HCT116 (cell line): ENCODE results near the gene USP1. TPM values are rescaled to one million over a fixed set of nuclear protein-coding genes. Genes with fewer than 3 reads are reported as not detected.

Source experiments
- ATAC-seq: fragments of 200-7000 bp; cut with Tn5 transposase; 2 replicates; pipeline ENCODE4 v1.9.1; 2020; ENCODE audit warnings: mild to moderate bottlenecking, moderate library complexity
- BruUV-seq: library from RNA; stranded (reverse); fragments of 400-500 nt; replicated peaks from 2 replicates; lab custom pipeline; 2021; lab: Mats Ljungman, UMichigan
- CTCF ChIA-PET: fragments of 300-600 bp; sonication (Branson Sonifier 250); formaldehyde crosslinking; loops from one replicate; lab custom pipeline; 2021; ENCODE audit warnings: antibody characterized with exemption; lab: Charles Lee
- POLR2A ChIA-PET: fragments of 300-600, 350-600 bp; sonication (Branson Sonifier 250); formaldehyde crosslinking; loops from one replicate; lab custom pipeline; 2021; ENCODE audit warnings: antibody characterized with exemption; lab: Charles Lee
- RAD21 ChIA-PET, 2 experiments: fragments of 300-600 bp; sonication (Branson Sonifier 250); formaldehyde crosslinking; loops; one replicate each; lab custom pipeline; 2023; ENCODE audit warnings: low total read pairs in 2 of 2; ENCODE audit not compliant: uncharacterized antibody in 2 of 2, unreplicated experiment in 2 of 2, low non-redundant PET in 1 of 2; lab: Charles Lee
- DNase-seq: peaks from one replicate; pipeline ENCODE4 v3.0.0-alpha.2; 2010; ENCODE audit warnings: low read depth, low spot score
- H2AFZ ChIP-seq: fragments of 200-600 bp; shearing (Covaris generic), sonication (generic); 2 replicates; pipeline ENCODE4 v1.6.1; 2017; ENCODE audit warnings: low read depth, mixed run types, mixed read lengths, antibody characterized with exemption, low read length; ENCODE audit not compliant: poor library complexity, severe bottlenecking
- H3K27ac ChIP-seq: 2 replicates; pipeline ENCODE4 v1.5.1; 2012; ENCODE audit warnings: low read depth, low read length
- H3K27me3 ChIP-seq: fragments of 200-600 bp; sonication (generic); 2 replicates; pipeline ENCODE4 v1.6.1; 2016; ENCODE audit warnings: mixed run types, low read length, mixed read lengths; ENCODE audit not compliant: insufficient read depth
- H3K36me3 ChIP-seq, 2 experiments: fragments of 200-500 bp in 1 of 2; fragments of 200-600 bp in 1 of 2; sonication (Bioruptor generic) in 1 of 2; sonication (generic) in 1 of 2; 2 replicates each; pipeline versions ENCODE4 v1.5.1 to v1.6.1; 2014 to 2016; ENCODE audit warnings: low read length in 2 of 2, inconsistent platforms in 1 of 2, mixed read lengths in 1 of 2, mixed run types in 1 of 2; ENCODE audit not compliant: insufficient read depth in 2 of 2, control insufficient read depth in 1 of 2
- H3K4me1 ChIP-seq, 2 experiments: fragments of 200-600 bp in 1 of 2; sonication (generic) in 1 of 2; 2 replicates each; pipeline versions ENCODE4 v1.5.1 to v1.6.1; 2012 to 2017; ENCODE audit warnings: low read length in 2 of 2, inconsistent platforms in 1 of 2, mild to moderate bottlenecking in 1 of 2, mixed read lengths in 1 of 2, mixed run types in 1 of 2, moderate library complexity in 1 of 2; ENCODE audit not compliant: insufficient read depth in 2 of 2, control insufficient read depth in 1 of 2
- H3K4me2 ChIP-seq: fragments of 200-600 bp; sonication (generic); 2 replicates; pipeline ENCODE4 v1.6.1; 2017; ENCODE audit warnings: mixed run types, low read length, mixed read lengths
- H3K4me3 ChIP-seq, 2 experiments: fragments of 200-600 bp in 1 of 2; sonication (generic) in 1 of 2; replicated peaks in 1 of 2; 2 replicates each; pipeline ENCODE4 v1.5.1; 2011 to 2016; ENCODE audit warnings: low read length in 2 of 2, control low read depth in 1 of 2, low read depth in 1 of 2, mild to moderate bottlenecking in 1 of 2, mixed read lengths in 1 of 2, mixed run types in 1 of 2
- H3K79me2 ChIP-seq: fragments of 200-600 bp; sonication (generic); 2 replicates; pipeline ENCODE4 v1.6.1; 2017; ENCODE audit warnings: mild to moderate bottlenecking, mixed run types, low read length, moderate library complexity, mixed read lengths; ENCODE audit not compliant: insufficient read depth
- H3K9ac ChIP-seq: fragments of 200-600 bp; sonication (generic); 2 replicates; pipeline ENCODE4 v1.6.1; 2016; ENCODE audit warnings: low read length, mixed read lengths
- H3K9me2 ChIP-seq: fragments of 200-600 bp; sonication (generic), shearing (Covaris generic); 2 replicates; pipeline ENCODE4 v1.6.1; 2017; ENCODE audit warnings: mixed run types, mild to moderate bottlenecking, moderate library complexity; ENCODE audit not compliant: insufficient read depth
- H3K9me3 ChIP-seq, 2 experiments: fragments of 200-500 bp in 1 of 2; fragments of 200-600 bp in 1 of 2; sonication (Bioruptor generic) in 1 of 2; sonication (generic) in 1 of 2; 2 replicates each; pipeline ENCODE4 v1.6.1; 2014 to 2017; ENCODE audit warnings: low read length in 2 of 2, mixed read lengths in 2 of 2, inconsistent platforms in 1 of 2, low read depth in 1 of 2, mild to moderate bottlenecking in 1 of 2, mixed run types in 1 of 2, moderate library complexity in 1 of 2; ENCODE audit not compliant: control insufficient read depth in 1 of 2, insufficient read depth in 1 of 2
- H4K20me1 ChIP-seq: fragments of 200-600 bp; sonication (generic), shearing (Covaris generic); 2 replicates; pipeline ENCODE4 v1.6.1; 2017; ENCODE audit warnings: mixed run types, mild to moderate bottlenecking, moderate library complexity; ENCODE audit not compliant: insufficient read depth
- CBX3 ChIP-seq: IDR thresholded peaks from 2 replicates; pipeline ENCODE4 v1.6.1; 2012; ENCODE audit warnings: low read depth
- CTCF ChIP-seq, 3 experiments: fragments of 200-600 bp in 1 of 3; sonication (generic) in 1 of 3; IDR thresholded peaks in 2 of 3; conservative IDR thresholded peaks in 1 of 3; 2 replicates each; pipeline ENCODE4 v1.5.1; 2012 to 2017; ENCODE audit warnings: low read depth in 2 of 3, low read length in 2 of 3, antibody characterized with exemption in 1 of 3, borderline replicate concordance in 1 of 3, control low read depth in 1 of 3, mild to moderate bottlenecking in 1 of 3, mixed read lengths in 1 of 3, mixed run types in 1 of 3, moderate library complexity in 1 of 3; ENCODE audit not compliant: insufficient read depth in 1 of 3
- EGR1 ChIP-seq: IDR thresholded peaks from 2 replicates; pipeline ENCODE4 v1.6.1; 2012; ENCODE audit warnings: low read depth
- ELF1 ChIP-seq: IDR thresholded peaks from 2 replicates; pipeline ENCODE4 v1.6.1; 2012; ENCODE audit warnings: low read depth, borderline replicate concordance
- EZH2phosphoT487 ChIP-seq: fragments of 200-600 bp; IDR thresholded peaks from 2 replicates; pipeline ENCODE4 v1.6.1; 2018; ENCODE audit warnings: antibody characterized with exemption, borderline replicate concordance
- JUND ChIP-seq: IDR thresholded peaks from 2 replicates; pipeline ENCODE4 v1.6.1; 2012
- POLR2AphosphoS5 ChIP-seq: IDR thresholded peaks from 2 replicates; pipeline ENCODE4 v1.6.1; 2011; ENCODE audit warnings: mild to moderate bottlenecking, low read depth, low read length, moderate library complexity
- REST ChIP-seq: IDR thresholded peaks from 2 replicates; pipeline ENCODE4 v1.6.1; 2012; ENCODE audit warnings: low read depth
- ZBTB33 ChIP-seq: IDR thresholded peaks from 2 replicates; pipeline ENCODE4 v1.6.1; 2011; ENCODE audit warnings: mild to moderate bottlenecking, low read length, moderate library complexity; ENCODE audit not compliant: insufficient replicate concordance; ENCODE audit errors: extremely low read depth
- ZFX ChIP-seq: fragments of 450-650 bp; IDR thresholded peaks from 2 replicates; pipeline ENCODE4 v1.6.1; 2017
- intact Hi-C: fragments of 100-400 bp; cut with micrococcal nuclease; formaldehyde crosslinking; loops from 2 replicates; pipeline ENCODE4 v1.10.0; 2022
- total RNA-seq: library from RNA; stranded (reverse); gene quantifications from one replicate; pipeline ENCODE4 v1.2.1, GENCODE V29; 2021; ENCODE audit not compliant: unreplicated experiment

The USP1 gene
- total RNA-seq, 1 experiment from 2014 or later: 37.8 TPM

- no peak overlapping the region for H3K4me3 ChIP-seq
- H3K9me3 ChIP-seq: no peaks in the 10 kb centered on the region
- no peaks in the 10 kb centered on the region for H3K79me2 ChIP-seq
- ChIA-PET CTCF (no interaction called here), RAD21 (no interaction called here), POLR2A (no interaction called here)
- no peak overlapping the region for H2AFZ ChIP-seq
- H3K27ac ChIP-seq: no peak overlapping the region
- no peaks in the 10 kb centered on the region for H3K4me1 ChIP-seq
- no peak for TF ChIP-seq REST
- no peak for TF ChIP-seq EZH2phosphoT487
- no peak for TF ChIP-seq POLR2AphosphoS5
- no peak for TF ChIP-seq CTCF (IDR thresholded peaks at IDR 0.05 in 2 of 3, conservative IDR thresholded peaks at IDR 0.05 in 1 of 3; ENCODE audit: borderline replicate concordance in 1 of 3, insufficient read depth in 1 of 3, low read depth in 2 of 3, low read length in 2 of 3)
- no peak for TF ChIP-seq ZBTB33
- TF ChIP-seq CBX3: no peak
- no peak for TF ChIP-seq ELF1
- TF ChIP-seq EGR1: no peak
- TF ChIP-seq ZFX: no peak
- TF ChIP-seq JUND: no peak
- BruUV-seq: no TSS peak
- H3K9me2 ChIP-seq: no peaks in the 10 kb centered on the region
- no peak for ATAC-seq
- intact Hi-C loops: no loop called here
- DNase-seq: no peak
- H3K36me3 ChIP-seq: no peaks in the 10 kb centered on the region
- no peaks in the 10 kb centered on the region for H4K20me1 ChIP-seq
- no peak overlapping the region for H3K9ac ChIP-seq
- no peaks in the 10 kb centered on the region for H3K27me3 ChIP-seq
- no peak overlapping the region for H3K4me2 ChIP-seq
Observed at GRCh38 chr1:62392951-62393350, 43.9 kb upstream of the USP1 start.
